K562 (cell line): ENCODE data around the gene EGFR.

Source experiments
- EZH2 ChIP-seq: IDR thresholded peaks from 2 replicates; pipeline ENCODE4 v1.6.1; 2012; ENCODE audit warnings: low read depth, mild to moderate bottlenecking, inconsistent platforms, low read length, borderline replicate concordance
- HDAC1 ChIP-seq, 2 experiments: fragments of 450-650 bp; IDR thresholded peaks; 2 replicates each; pipeline ENCODE4 v1.6.1; 2016 to 2017; ENCODE audit warnings: inconsistent platforms in 1 of 2, mild to moderate bottlenecking in 1 of 2, moderate library complexity in 1 of 2
- KAT7 ChIP-seq: sonication (generic); formaldehyde crosslinking; IDR thresholded peaks from 2 replicates; pipeline ENCODE4 v1.8.0; 2022; ENCODE audit warnings: missing genetic modification reagents, mild to moderate bottlenecking, borderline replicate concordance
- PCBP2 ChIP-seq: fragments of 200-400 bp; formaldehyde crosslinking; IDR thresholded peaks from 2 replicates; pipeline ENCODE4 v1.6.1; 2018; ENCODE audit warnings: low read length, low read depth, mild to moderate bottlenecking, moderate library complexity; ENCODE audit not compliant: poor library complexity, severe bottlenecking
- RBBP5 ChIP-seq: fragments of 200-600 bp; sonication (generic); IDR thresholded peaks from 2 replicates; pipeline ENCODE4 v1.6.1; 2012; ENCODE audit warnings: borderline replicate concordance, mild to moderate bottlenecking, low read length, control low read depth, inconsistent platforms; ENCODE audit not compliant: insufficient read depth, poor library complexity, severe bottlenecking
- SIN3B ChIP-seq: fragments of 450-650 bp; IDR thresholded peaks from 2 replicates; pipeline ENCODE4 v1.6.1; 2017; ENCODE audit warnings: low read depth, mild to moderate bottlenecking, moderate library complexity
- TCF7L2 ChIP-seq: fragments of 150-350 bp; IDR thresholded peaks from 2 replicates; pipeline ENCODE4 v1.6.1; 2016; ENCODE audit warnings: low read depth, mild to moderate bottlenecking, low read length, moderate library complexity
- ZNF583 ChIP-seq: fragments of 250-450 bp; sonication (Bioruptor Pico); IDR thresholded peaks from 2 replicates; pipeline ENCODE4 v1.4.0; 2020
- ZSCAN29 ChIP-seq: fragments of 450-650 bp; IDR thresholded peaks from 2 replicates; pipeline ENCODE4 v1.6.1; 2017
- TF ChIP-seq, protein P1 (sequence below), 3 experiments: IDR thresholded peaks in 2 of 3; conservative IDR thresholded peaks in 1 of 3; 2 replicates each; pipeline ENCODE4 v1.5.1; 2011 to 2012; ENCODE audit warnings: low read length in 3 of 3, mild to moderate bottlenecking in 3 of 3, control low read depth in 2 of 3, improper control_type of control experiment in 1 of 3, inconsistent platforms in 1 of 3, low read depth in 1 of 3, mixed read lengths in 1 of 3, moderate library complexity in 1 of 3; ENCODE audit not compliant: insufficient read depth in 2 of 3
- TF ChIP-seq, protein P2 (sequence below): IDR thresholded peaks from 3 replicates; pipeline ENCODE4 v1.6.1; 2011; ENCODE audit warnings: borderline replicate concordance, mild to moderate bottlenecking; ENCODE audit not compliant: insufficient read length, insufficient read depth
- TF ChIP-seq, protein P3 (sequence below): sonication (generic); formaldehyde crosslinking; IDR thresholded peaks from 2 replicates; pipeline ENCODE4 v1.8.0; 2023; ENCODE audit warnings: mild to moderate bottlenecking, missing genetic modification reagents

DNA sequence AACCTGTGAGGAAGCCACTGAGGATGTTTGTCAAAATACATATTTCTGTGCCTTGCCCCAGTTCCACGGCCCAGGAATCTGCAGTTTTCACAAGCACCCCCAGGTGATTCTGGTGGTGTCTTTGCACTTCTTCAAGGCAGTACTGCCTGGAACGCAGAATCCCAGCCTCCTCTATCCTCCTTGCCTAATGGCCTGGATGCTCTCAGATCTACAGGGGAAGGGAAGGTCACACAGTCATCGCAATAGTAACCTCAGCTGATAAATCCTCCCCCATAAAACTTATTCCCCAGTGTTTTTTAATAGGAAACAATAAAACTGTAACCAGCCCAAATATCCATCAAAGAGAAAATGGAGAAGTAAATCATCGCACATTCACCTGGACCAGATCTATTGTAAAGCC, 78.3 kb downstream of the EGFR start:
- TF ChIP-seq KAT7 (CRISPR knock-in tag) (no peak), EZH2 (no peak), PCBP2 (no peak), HDAC1 (IDR thresholded peaks at IDR 0.05) (no peak), ZNF583 (CRISPR knock-in tag) (no peak), ZSCAN29 (no peak), TCF7L2 (no peak), RBBP5 (no peak), SIN3B (no peak)
- TF ChIP-seq, protein P1, sequence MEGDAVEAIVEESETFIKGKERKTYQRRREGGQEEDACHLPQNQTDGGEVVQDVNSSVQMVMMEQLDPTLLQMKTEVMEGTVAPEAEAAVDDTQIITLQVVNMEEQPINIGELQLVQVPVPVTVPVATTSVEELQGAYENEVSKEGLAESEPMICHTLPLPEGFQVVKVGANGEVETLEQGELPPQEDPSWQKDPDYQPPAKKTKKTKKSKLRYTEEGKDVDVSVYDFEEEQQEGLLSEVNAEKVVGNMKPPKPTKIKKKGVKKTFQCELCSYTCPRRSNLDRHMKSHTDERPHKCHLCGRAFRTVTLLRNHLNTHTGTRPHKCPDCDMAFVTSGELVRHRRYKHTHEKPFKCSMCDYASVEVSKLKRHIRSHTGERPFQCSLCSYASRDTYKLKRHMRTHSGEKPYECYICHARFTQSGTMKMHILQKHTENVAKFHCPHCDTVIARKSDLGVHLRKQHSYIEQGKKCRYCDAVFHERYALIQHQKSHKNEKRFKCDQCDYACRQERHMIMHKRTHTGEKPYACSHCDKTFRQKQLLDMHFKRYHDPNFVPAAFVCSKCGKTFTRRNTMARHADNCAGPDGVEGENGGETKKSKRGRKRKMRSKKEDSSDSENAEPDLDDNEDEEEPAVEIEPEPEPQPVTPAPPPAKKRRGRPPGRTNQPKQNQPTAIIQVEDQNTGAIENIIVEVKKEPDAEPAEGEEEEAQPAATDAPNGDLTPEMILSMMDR (IDR thresholded peaks at IDR 0.05 in 2 of 3, conservative IDR thresholded peaks at IDR 0.05 in 1 of 3; ENCODE audit: insufficient read depth in 2 of 3, low read depth in 1 of 3, low read length in 3 of 3), result no peak
- TF ChIP-seq, protein P2, sequence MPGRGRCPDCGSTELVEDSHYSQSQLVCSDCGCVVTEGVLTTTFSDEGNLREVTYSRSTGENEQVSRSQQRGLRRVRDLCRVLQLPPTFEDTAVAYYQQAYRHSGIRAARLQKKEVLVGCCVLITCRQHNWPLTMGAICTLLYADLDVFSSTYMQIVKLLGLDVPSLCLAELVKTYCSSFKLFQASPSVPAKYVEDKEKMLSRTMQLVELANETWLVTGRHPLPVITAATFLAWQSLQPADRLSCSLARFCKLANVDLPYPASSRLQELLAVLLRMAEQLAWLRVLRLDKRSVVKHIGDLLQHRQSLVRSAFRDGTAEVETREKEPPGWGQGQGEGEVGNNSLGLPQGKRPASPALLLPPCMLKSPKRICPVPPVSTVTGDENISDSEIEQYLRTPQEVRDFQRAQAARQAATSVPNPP, result no peak
- TF ChIP-seq, protein P3, sequence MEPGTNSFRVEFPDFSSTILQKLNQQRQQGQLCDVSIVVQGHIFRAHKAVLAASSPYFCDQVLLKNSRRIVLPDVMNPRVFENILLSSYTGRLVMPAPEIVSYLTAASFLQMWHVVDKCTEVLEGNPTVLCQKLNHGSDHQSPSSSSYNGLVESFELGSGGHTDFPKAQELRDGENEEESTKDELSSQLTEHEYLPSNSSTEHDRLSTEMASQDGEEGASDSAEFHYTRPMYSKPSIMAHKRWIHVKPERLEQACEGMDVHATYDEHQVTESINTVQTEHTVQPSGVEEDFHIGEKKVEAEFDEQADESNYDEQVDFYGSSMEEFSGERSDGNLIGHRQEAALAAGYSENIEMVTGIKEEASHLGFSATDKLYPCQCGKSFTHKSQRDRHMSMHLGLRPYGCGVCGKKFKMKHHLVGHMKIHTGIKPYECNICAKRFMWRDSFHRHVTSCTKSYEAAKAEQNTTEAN (CRISPR knock-in tag), result no peak
